ENCODE data around the gene RPL38. TPM values are rescaled to one million over a fixed set of nuclear protein-coding genes. Genes with fewer than 3 reads are reported as not detected.
A peak's percentile ranks its signal among the peaks of the same experiment; 100 is the strongest.

The RPL38 gene
- total RNA-seq, 5 donors from 2014 or later (not counting 1 experiment from before 2014, with no cell fraction given), result 1,569 to 1,786 (median 1,717) TPM

GRCh38 chr17:74234486-74234885 lies 31.0 kb downstream of the RPL38 start:
- ATAC-seq (replicated peaks in 1 of 4) (no peak), DNase-seq (no peak)
- Mint-ChIP-seq H3K27me3 (no peaks in the 10 kb centered on the region), H3K9me3 (no peaks in the 10 kb centered on the region), H3K4me1 (peaks cover 0 to 2% (median 0%) of the 10 kb centered on the region in 3 donors), H3K36me3 (peaks cover 16% of the 10 kb centered on the region), H3K27ac (no peak overlapping the region), H3K4me3 (no peak overlapping the region)
- H3K27me3 ChIP-seq (replicated peaks in 1 of 2; ENCODE audit: control insufficient read depth in 2 of 2, extremely low read depth in 1 of 2, insufficient read depth in 2 of 2, low read length in 1 of 2), result no peaks in the 10 kb centered on the region
- POLR2A ChIA-PET, result no interaction called here
- H3K4me1 ChIP-seq (ENCODE audit: control insufficient read depth in 1 of 2, extremely low read depth in 1 of 2, insufficient read depth in 2 of 2, low read length in 2 of 2), result no peaks in the 10 kb centered on the region
- WGBS (ENCODE audit: insufficient coverage), result no CpG with 5 or more reads among the region's 1 CpG
- no peaks in the 10 kb centered on the region for H3K9me3 ChIP-seq
- H3K27ac ChIP-seq (ENCODE audit: low read length), result no peak overlapping the region
- peaks cover 0 to 17% of the 10 kb centered on the region in 2 donors for H3K36me3 ChIP-seq (ENCODE audit: control insufficient read depth in 2 of 2, extremely low read depth in 1 of 2, insufficient read depth in 1 of 2, low read length in 1 of 2)
- CTCF ChIA-PET, result no interaction called here
- no peak overlapping the region for H3K4me3 ChIP-seq (ENCODE audit: control insufficient read depth in 1 of 2, extremely low read depth in 1 of 2, low read length in 1 of 2)

- peaks cover 0 to 2% (median 0%) of the 10 kb centered on the region in 3 donors for H3K4me1 Mint-ChIP-seq
- 53% methylated on average over 17 of the region's 19 CpGs for WGBS (ENCODE audit: insufficient coverage)
- Histone ChIP-seq H3K4me3 (ENCODE audit: control insufficient read depth in 1 of 2, extremely low read depth in 1 of 2, low read length in 1 of 2) (no peak overlapping the region), H3K9me3 (no peaks in the 10 kb centered on the region), H3K4me1 (ENCODE audit: control insufficient read depth in 1 of 2, extremely low read depth in 1 of 2, insufficient read depth in 2 of 2, low read length in 2 of 2) (no peaks in the 10 kb centered on the region), H3K27me3 (replicated peaks in 1 of 2; ENCODE audit: control insufficient read depth in 2 of 2, extremely low read depth in 1 of 2, insufficient read depth in 2 of 2, low read length in 1 of 2) (no peaks in the 10 kb centered on the region), H3K36me3 (ENCODE audit: control insufficient read depth in 2 of 2, extremely low read depth in 1 of 2, insufficient read depth in 1 of 2, low read length in 1 of 2) (peaks cover 0 to 17% of the 10 kb centered on the region in 2 donors), H3K27ac (ENCODE audit: low read length) (no peak overlapping the region)
- no peak overlapping the region for H3K4me3 Mint-ChIP-seq
- POLR2A ChIA-PET, result no interaction called here
- peaks cover 18% of the 10 kb centered on the region for H3K36me3 Mint-ChIP-seq
- CTCF ChIA-PET, result no interaction called here
- no peaks in the 10 kb centered on the region for H3K27me3 Mint-ChIP-seq
- H3K9me3 Mint-ChIP-seq, result no peaks in the 10 kb centered on the region
- H3K27ac Mint-ChIP-seq, result no peak overlapping the region
- DNase-seq, result no peak
- ATAC-seq (replicated peaks in 1 of 4), result no peak
Observed at GRCh38 chr17:74235040-74235581, 31.6 kb downstream of the RPL38 start.

GRCh38 chr17:74235911-74236371 lies 32.5 kb downstream of the RPL38 start:
- no CpG with 5 or more reads among the region's 8 CpGs for WGBS (ENCODE audit: insufficient coverage)
- Histone ChIP-seq H3K27me3 (replicated peaks in 1 of 2; ENCODE audit: control insufficient read depth in 2 of 2, extremely low read depth in 1 of 2, insufficient read depth in 2 of 2, low read length in 1 of 2) (no peaks in the 10 kb centered on the region), H3K9me3 (no peaks in the 10 kb centered on the region), H3K36me3 (ENCODE audit: control insufficient read depth in 2 of 2, extremely low read depth in 1 of 2, insufficient read depth in 1 of 2, low read length in 1 of 2) (peaks cover 0 to 15% of the 10 kb centered on the region in 2 donors), H3K4me3 (ENCODE audit: control insufficient read depth in 1 of 2, extremely low read depth in 1 of 2, low read length in 1 of 2) (no peak overlapping the region), H3K4me1 (ENCODE audit: control insufficient read depth in 1 of 2, extremely low read depth in 1 of 2, insufficient read depth in 2 of 2, low read length in 2 of 2) (no peaks in the 10 kb centered on the region), H3K27ac (ENCODE audit: low read length) (no peak overlapping the region)
- POLR2A ChIA-PET, result no interaction called here
- peaks cover 15% of the 10 kb centered on the region for H3K36me3 Mint-ChIP-seq
- H3K27me3 Mint-ChIP-seq, result no peaks in the 10 kb centered on the region
- H3K27ac Mint-ChIP-seq, result no peak overlapping the region
- peaks cover 0 to 2% (median 0%) of the 10 kb centered on the region in 3 donors for H3K4me1 Mint-ChIP-seq
- CTCF ChIA-PET, result no interaction called here
- DNase-seq, result no peak
- no peaks in the 10 kb centered on the region for H3K9me3 Mint-ChIP-seq
- ATAC-seq (replicated peaks in 1 of 4), result no peak
- H3K4me3 Mint-ChIP-seq, result no peak overlapping the region

- H3K27me3 Mint-ChIP-seq, result no peaks in the 10 kb centered on the region
- POLR2A ChIA-PET, result no interaction called here
- CTCF ChIA-PET, result no interaction called here
- H3K27ac Mint-ChIP-seq, result no peak overlapping the region
- ATAC-seq (replicated peaks in 1 of 4) (no peak), DNase-seq (no peak)
- no peak overlapping the region for H3K4me3 Mint-ChIP-seq
- WGBS (ENCODE audit: insufficient coverage), result 87% methylated on average over 8 of the region's 12 CpGs
- peaks cover 0 to 2% (median 0%) of the 10 kb centered on the region in 3 donors for H3K4me1 Mint-ChIP-seq
- H3K36me3 Mint-ChIP-seq, result peaks cover 10% of the 10 kb centered on the region
- H3K27me3 ChIP-seq (replicated peaks in 1 of 2; ENCODE audit: control insufficient read depth in 2 of 2, extremely low read depth in 1 of 2, insufficient read depth in 2 of 2, low read length in 1 of 2), result no peaks in the 10 kb centered on the region
- no peaks in the 10 kb centered on the region for H3K9me3 Mint-ChIP-seq
- no peak overlapping the region for H3K4me3 ChIP-seq (ENCODE audit: control insufficient read depth in 1 of 2, extremely low read depth in 1 of 2, low read length in 1 of 2)
- no peaks in the 10 kb centered on the region for H3K9me3 ChIP-seq
- peaks cover 0 to 11% of the 10 kb centered on the region in 2 donors for H3K36me3 ChIP-seq (ENCODE audit: control insufficient read depth in 2 of 2, extremely low read depth in 1 of 2, insufficient read depth in 1 of 2, low read length in 1 of 2)
- no peak overlapping the region for H3K27ac ChIP-seq (ENCODE audit: low read length)
- H3K4me1 ChIP-seq (ENCODE audit: control insufficient read depth in 1 of 2, extremely low read depth in 1 of 2, insufficient read depth in 2 of 2, low read length in 2 of 2), result no peaks in the 10 kb centered on the region
Observed at GRCh38 chr17:74237321-74237720, 33.8 kb downstream of the RPL38 start.

GRCh38 chr17:74239172-74239571 lies 35.7 kb downstream of the RPL38 start:
- H3K9me3 Mint-ChIP-seq, result no peaks in the 10 kb centered on the region
- CTCF ChIA-PET, result no interaction called here

GRCh38 chr17:74240618-74241205 lies 37.2 kb downstream of the RPL38 start:
- Histone ChIP-seq H3K36me3 (ENCODE audit: control insufficient read depth in 2 of 2, extremely low read depth in 1 of 2, insufficient read depth in 1 of 2, low read length in 1 of 2) (peaks cover 3 to 13% of the 10 kb centered on the region in 2 donors), H3K4me1 (ENCODE audit: control insufficient read depth in 1 of 2, extremely low read depth in 1 of 2, insufficient read depth in 2 of 2, low read length in 2 of 2) (no peaks in the 10 kb centered on the region), H3K27me3 (replicated peaks in 1 of 2; ENCODE audit: control insufficient read depth in 2 of 2, extremely low read depth in 1 of 2, insufficient read depth in 2 of 2, low read length in 1 of 2) (no peaks in the 10 kb centered on the region), H3K4me3 (ENCODE audit: control insufficient read depth in 1 of 2, extremely low read depth in 1 of 2, low read length in 1 of 2) (no peak overlapping the region), H3K9me3 (no peaks in the 10 kb centered on the region), H3K27ac (ENCODE audit: low read length) (no peak overlapping the region)
- Mint-ChIP-seq H3K27ac (no peak overlapping the region), H3K4me1 (no peaks in the 10 kb centered on the region), H3K27me3 (no peaks in the 10 kb centered on the region), H3K36me3 (peaks cover 10% of the 10 kb centered on the region), H3K9me3 (no peaks in the 10 kb centered on the region), H3K4me3 (no peak overlapping the region)
- 86% methylated on average over 6 of the region's 11 CpGs for WGBS (ENCODE audit: insufficient coverage)
- CTCF ChIA-PET, result no interaction called here
- POLR2A ChIA-PET, result no interaction called here
- DNase-seq (no peak), ATAC-seq (replicated peaks in 1 of 4) (no peak)

More at GRCh38 chr17:74239172-74239571, 35.7 kb downstream of the RPL38 start:
- Mint-ChIP-seq H3K4me1 (peaks cover 0 to under 1% (median 0%) of the 10 kb centered on the region in 3 donors), H3K27me3 (no peaks in the 10 kb centered on the region), H3K27ac (no peak overlapping the region), H3K4me3 (no peak overlapping the region), H3K36me3 (peaks cover 10% of the 10 kb centered on the region)
- peak in 1 of 35 experiments; percentile 16 for DNase-seq
- no peak for ATAC-seq (replicated peaks in 1 of 4)
- H3K4me1 ChIP-seq (ENCODE audit: control insufficient read depth in 1 of 2, extremely low read depth in 1 of 2, insufficient read depth in 2 of 2, low read length in 2 of 2), result no peaks in the 10 kb centered on the region
- no peak overlapping the region for H3K27ac ChIP-seq (ENCODE audit: low read length)
- POLR2A ChIA-PET, result no interaction called here
- H3K36me3 ChIP-seq (ENCODE audit: control insufficient read depth in 2 of 2, extremely low read depth in 1 of 2, insufficient read depth in 1 of 2, low read length in 1 of 2), result peaks cover 3 to 13% of the 10 kb centered on the region in 2 donors
- H3K4me3 ChIP-seq (ENCODE audit: control insufficient read depth in 1 of 2, extremely low read depth in 1 of 2, low read length in 1 of 2), result no peak overlapping the region
- H3K27me3 ChIP-seq (replicated peaks in 1 of 2; ENCODE audit: control insufficient read depth in 2 of 2, extremely low read depth in 1 of 2, insufficient read depth in 2 of 2, low read length in 1 of 2), result no peaks in the 10 kb centered on the region
- 89% methylated on average over 8 of the region's 10 CpGs for WGBS (ENCODE audit: insufficient coverage)
- H3K9me3 ChIP-seq, result no peaks in the 10 kb centered on the region

All from T-cell (primary cell).